HT-29 (cell line): ENCODE data around the gene MGMT. TPM values are rescaled to one million over a fixed set of nuclear protein-coding genes. Genes with fewer than 3 reads are reported as not detected.
"Not testable (repeated sequence)": the region's sequence is repeated elsewhere in the genome, so short reads cannot be mapped to it uniquely, and the experiment has no call there.

Experiments
- DNase-seq: peaks from one replicate; pipeline ENCODE4 v3.0.0-alpha.2; 2015; ENCODE audit warnings: low spot score
- total RNA-seq: library from RNA; depleted of rRNA; stranded (reverse); fragments of >200 nt; shearing (Covaris generic); gene quantifications from 2 replicates; pipeline ENCODE4 v1.2.3, GENCODE V29; 2014; rRNA removed

The MGMT gene
- total RNA-seq: 25.7 and 32.7 TPM in 2 replicates

GRCh38 chr10:129466703-129467358, at the start of gene MGMT:
TSS of gene MGMT (plus strand) at chr10:129467241.
- DNase-seq: peak; percentile 87

GRCh38 chr10:129417870-129418269, 49.2 kb upstream of the MGMT start:
- no peak for DNase-seq

- no peak for DNase-seq
These were observed 48.4 kb upstream of the MGMT start for GRCh38 chr10:129418496-129419225.

- DNase-seq: no peak
These were observed 47.6 kb upstream of the MGMT start for GRCh38 chr10:129419397-129419796.

- DNase-seq: no peak
These were observed 45.5 kb upstream of the MGMT start for GRCh38 chr10:129421399-129422010.

- DNase-seq: no peak
These were observed 42.1 kb upstream of the MGMT start for GRCh38 chr10:129424978-129425377.

GRCh38 chr10:129426606-129427005, 40.4 kb upstream of the MGMT start:
- DNase-seq: no peak

- no peak for DNase-seq
These were observed 33.8 kb upstream of the MGMT start for GRCh38 chr10:129433266-129433665.

GRCh38 chr10:129435724-129436123, 31.3 kb upstream of the MGMT start:
- not testable (repeated sequence) for DNase-seq

GRCh38 chr10:129438024-129438423, 29.0 kb upstream of the MGMT start:
- DNase-seq: no peak

- DNase-seq: no peak
These were observed 26.8 kb upstream of the MGMT start for GRCh38 chr10:129440247-129440646.

- no peak for DNase-seq
These were observed 26.2 kb upstream of the MGMT start for GRCh38 chr10:129440722-129441316.

GRCh38 chr10:129441372-129442009, 25.6 kb upstream of the MGMT start:
- no peak for DNase-seq

- DNase-seq: no peak
These were observed 24.2 kb upstream of the MGMT start for GRCh38 chr10:129442866-129443265.

GRCh38 chr10:129444359-129444758, 22.7 kb upstream of the MGMT start:
- no peak for DNase-seq

- no peak for DNase-seq
These were observed 21.4 kb upstream of the MGMT start for GRCh38 chr10:129445436-129446182.

- DNase-seq: no peak
These were observed 20.9 kb upstream of the MGMT start for GRCh38 chr10:129446183-129446581.

GRCh38 chr10:129447486-129447885, 19.6 kb upstream of the MGMT start:
- DNase-seq: no peak

- no peak for DNase-seq
These were observed 19.0 kb upstream of the MGMT start for GRCh38 chr10:129448086-129448485.

- no peak for DNase-seq
These were observed 18.5 kb upstream of the MGMT start for GRCh38 chr10:129448539-129448938.

- no peak for DNase-seq
These were observed 17.1 kb upstream of the MGMT start for GRCh38 chr10:129449893-129450292.
